GM19468 (cell line): ENCODE results near the gene RELN.

ENCODE experiments used
- ATAC-seq: cut with Tn5 transposase; IDR thresholded peaks from one replicate; pipeline ENCODE4 v1.9.1; 2021; ENCODE audit warnings: mild to moderate bottlenecking, moderate library complexity, moderate number of reproducible peaks; ENCODE audit not compliant: unreplicated experiment; ENCODE audit errors: extremely low read depth

RELN gene

DNA sequence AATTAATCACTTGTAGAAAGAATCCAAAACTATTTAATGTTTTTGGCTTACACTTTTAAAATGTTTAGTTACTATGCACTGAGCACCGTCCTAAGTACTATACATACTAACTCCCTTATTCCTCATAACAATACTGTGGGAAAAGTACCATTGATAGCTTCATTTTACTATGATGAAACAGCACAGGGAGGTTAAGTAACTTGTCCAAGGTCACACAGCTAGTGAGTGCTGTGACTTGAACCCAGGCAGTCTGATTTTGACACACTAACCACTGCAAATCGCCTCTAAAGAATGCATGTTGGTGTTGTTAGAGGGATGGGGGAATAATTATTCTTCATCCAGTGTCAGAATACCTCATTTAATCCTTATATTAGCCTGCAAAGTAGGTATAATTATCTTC, 1.9 kb upstream of the RELN start:
- no peak for ATAC-seq

DNA sequence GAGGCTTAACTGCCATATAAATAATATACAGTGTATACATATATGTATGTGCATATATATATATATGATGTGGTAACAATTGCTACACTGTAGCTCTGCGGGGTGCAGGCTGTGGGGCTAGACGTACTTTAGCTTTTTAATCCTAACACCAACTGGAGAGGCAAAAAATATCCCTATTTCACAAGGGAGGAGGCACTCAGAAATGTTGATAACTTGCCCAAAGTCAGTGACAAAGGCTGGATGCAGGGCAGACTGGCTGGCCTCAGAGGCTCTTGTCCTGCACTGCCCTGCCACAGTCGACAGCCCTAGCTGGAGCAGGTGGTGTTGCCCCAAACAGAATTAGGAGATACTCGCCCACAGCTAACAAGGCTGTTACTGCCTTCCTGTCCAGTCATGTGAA, 1.5 kb upstream of the RELN start:
- no peak for ATAC-seq

DNA sequence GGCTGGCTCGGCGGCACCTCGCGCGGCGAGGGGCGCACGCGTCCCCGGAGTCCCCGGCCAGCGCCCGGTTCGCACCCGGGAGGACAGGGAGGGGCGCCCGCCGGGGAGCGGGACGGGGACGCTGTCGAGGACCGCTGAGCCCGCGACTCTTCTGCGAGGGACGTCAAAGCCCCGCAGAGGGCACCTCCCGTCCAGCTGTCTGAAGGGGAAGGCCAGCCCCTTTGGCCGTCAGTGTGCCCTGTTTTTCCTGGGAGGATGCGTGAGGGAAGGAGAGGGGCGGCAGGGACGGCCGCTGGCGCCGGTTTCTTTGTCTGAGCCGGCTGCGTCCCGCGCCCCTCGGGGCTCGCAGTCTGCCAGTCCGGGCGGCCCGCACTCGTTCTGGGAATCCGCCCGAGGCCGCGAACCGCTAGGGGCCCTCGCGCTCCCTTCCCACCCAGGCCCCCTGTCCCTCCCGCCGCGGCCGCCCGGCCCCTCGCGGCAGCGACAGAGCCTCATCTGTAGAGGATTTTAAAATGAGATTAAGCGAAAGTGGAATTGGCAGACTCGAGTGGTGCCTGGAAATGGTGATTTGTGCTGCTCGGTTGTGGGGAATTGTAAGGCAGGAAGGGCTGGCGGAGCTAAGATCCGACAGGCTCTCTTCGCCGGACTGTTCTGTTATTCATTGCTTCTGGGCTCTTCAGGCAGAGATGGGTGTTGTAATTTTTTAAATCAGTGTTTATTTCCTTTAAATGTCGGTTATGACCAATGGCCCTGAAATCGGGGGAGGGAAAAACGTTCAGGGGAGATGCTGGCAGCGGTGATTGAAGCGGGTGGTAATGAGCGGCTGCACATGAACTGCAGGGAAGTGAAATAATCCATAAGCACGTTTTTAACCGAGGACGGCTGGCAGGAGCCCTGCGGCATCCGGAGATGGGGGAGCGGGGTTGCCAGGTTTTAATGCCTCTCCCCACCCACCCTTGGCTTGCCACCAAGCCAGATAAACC, 618 bp upstream of the RELN start:
- ATAC-seq, result no peak

DNA sequence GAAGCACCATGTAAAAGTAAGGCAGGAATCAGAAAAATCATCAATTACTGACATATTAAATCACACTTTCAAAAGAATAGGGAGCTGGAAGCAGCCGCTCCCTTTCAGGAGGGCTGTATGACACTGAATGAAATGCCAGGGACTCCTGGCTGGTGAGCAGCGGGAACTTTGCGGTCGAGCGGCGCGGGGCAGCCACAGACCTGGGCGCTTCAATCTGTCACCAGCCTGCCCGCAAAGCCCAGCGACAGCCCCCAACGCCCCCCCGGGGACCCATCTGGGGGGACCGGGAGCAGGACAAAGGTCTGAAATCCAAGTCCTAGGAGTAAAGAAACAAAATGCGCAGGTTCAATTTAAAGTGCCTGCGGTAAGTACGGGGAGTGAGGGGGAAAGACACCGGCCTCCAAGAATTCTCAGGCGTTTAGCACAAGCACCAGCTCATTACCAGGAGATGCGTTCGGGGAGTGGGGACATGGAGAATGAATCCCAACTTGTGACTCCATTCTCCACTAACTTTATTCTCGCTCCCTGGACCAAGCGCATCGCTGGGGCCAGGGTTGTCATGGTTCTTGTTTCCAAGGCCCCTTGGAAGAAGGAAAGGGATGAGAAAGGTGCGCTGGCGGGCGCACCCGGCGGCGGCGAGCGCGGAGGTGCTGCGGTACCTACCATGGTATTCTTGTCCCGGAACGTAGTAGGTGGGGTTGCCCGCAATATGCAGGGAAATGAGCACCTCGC, 824 bp downstream of the RELN start:
- ATAC-seq, result no peak

DNA sequence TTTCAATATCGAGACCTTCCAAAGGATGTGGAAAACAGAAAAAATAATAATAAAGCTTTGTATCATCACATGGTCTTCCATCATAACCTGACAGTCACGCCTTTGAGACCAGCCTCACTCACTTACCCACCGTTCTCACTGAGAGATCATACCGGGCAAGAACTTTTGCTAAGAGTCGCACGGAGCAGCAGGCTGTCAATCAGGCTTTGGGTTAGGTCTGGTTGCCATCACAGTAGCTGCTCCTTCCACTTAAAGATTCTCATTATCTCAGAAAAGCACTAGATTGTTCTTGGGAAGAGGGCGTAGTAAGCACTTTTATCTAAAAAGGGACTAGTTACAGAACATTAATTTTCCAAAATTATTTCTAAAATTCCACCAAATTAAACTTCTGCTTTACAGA, 2.0 kb downstream of the RELN start:
- ATAC-seq, result no peak

DNA sequence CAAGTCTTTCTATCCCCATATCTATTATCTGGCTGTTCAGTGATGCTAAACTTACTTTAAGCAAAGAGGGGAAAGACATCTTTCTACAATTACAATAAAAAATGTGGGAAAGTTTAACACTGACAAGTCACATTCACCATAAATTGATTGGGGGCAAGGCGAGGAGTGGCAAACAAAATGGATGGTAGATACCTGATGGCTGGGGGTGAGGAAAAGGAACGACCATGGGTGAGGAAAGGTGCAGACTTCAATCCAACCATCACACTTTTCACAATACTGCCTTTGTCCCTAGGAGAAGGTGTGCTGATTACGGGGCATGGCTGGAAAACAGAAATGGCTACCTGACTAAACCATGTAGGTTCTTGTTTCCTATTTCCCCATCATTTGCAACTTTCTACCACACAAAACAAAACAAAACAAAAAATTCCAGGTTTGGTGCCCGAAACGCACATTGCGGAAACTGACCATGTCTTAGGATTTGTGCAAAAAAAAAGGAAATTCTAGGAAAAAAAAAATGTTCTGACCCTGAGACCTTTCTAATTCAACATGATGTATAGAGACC, 3.8 kb downstream of the RELN start:
- ATAC-seq, result no peak

DNA sequence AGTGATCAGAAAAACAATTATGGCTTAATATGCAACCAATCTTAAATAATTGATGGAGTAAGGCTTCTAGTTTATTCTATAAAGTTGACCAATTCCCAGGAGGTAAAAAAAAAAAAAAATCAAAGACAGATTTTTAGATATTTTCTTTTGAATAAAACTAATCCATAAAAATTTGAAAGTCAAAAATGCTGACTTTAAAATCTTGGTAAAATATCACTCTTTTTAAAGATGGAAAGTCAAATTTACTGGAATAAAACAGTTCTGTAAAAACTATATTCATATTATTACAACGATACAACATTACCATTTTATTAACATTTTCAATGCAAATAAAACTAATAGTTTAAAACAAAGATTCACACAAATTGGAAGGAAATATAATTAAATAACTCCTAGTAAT, 5.4 kb downstream of the RELN start:
- no peak for ATAC-seq

DNA sequence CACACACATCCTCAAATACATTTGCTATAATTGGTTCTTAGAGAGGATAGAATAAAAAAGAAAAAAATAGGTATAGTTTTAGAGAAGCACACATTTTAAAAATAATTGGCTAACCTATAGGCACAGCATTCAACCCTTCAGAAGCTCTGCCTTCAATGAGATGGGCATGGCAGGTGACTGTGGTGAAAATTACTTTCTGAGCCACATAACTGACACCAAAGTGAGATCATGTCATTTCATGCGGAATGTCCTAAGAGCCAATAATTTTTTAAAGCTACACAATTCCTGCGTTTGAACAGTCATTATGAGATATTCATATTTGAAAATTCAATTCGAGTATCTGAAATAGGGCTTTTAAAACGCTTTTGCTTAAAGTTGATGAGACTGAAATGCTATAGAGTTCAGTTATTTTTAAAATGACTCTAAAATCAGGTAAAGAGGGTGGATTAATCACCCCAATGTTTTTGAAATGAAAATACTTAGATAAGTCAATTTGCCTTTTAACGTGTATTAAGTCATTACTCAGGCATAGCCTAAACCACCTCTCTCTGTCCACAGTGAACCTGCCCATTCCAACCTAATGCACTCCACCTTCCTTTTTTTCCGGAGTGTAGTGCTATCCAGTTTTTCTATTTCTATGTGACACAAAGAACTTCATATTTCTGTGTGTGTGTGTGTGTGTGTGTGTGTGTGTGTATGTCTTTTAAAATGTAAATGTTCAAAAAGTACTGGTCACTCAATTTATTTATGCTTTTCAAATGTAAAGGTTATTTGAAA, 6.1 kb downstream of the RELN start:
- ATAC-seq, result no peak

DNA sequence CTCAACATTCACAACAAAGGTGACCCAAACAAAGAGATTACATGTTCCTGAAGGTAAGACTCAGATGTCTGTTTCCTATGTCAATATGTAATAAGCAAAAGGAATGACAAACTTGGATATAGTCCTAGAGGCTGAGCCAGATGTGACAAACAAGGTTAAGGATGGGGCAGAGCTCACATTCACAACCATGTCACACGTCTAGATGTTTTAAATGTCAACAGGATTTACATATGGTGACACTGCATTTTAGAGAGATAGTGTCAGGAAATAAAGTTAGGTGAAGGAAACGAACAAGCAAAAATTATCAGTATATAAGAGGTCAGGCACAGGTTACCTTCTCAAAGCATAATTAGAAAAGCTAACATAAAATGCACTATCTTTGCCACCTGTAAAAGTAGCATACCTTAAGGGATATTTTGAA, 8.4 kb downstream of the RELN start:
- no peak for ATAC-seq

DNA sequence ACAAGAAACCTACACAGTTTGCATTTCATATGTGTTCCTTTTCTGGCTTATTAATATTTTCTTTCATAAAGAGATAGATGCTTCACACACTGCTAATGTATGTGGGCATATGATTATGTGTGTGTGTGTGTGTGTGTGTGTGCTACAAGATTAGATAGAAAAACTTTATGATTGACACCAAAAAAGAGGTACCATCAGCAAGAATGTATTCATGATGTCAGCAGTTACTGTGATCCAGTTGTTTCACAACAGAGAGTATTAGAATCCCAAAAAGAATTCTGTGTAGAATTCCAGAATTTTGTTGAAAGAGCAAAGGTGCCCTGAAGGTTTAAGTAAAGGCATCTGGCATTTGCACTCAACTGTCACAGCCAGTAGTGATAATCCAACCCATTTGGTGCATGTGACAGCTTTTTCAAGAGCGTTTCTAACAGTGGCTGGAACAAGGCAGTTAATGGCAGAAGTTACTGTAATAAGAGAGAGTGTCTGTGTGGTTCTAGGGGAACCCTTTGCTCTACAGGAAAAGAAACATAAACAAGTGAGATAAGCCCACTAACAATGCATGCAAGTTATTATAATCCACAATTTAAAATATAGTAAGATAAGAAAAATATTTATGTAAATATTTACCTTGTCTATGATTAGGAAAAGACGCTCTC, 16.6 kb downstream of the RELN start:
- no peak for ATAC-seq

DNA sequence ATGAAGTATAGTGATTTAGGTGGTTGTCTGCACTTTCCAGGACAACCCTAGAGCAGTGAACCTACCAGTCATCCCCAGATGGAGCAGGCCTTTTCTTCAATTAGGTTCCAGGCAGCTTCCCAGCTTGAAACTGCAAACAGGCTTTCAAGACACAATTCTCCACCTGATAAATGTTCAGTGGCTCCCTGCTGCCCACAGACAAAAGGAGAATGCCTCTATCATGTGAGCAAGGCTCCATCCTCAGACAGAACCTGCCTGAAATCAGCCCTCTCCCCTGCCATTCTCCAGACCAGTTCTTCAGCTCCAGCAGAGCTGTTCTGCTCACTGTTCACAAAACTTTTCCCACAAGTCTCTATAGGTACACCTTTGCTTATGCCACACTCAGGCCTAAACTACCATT, 22.1 kb downstream of the RELN start:
- ATAC-seq, result no peak

DNA sequence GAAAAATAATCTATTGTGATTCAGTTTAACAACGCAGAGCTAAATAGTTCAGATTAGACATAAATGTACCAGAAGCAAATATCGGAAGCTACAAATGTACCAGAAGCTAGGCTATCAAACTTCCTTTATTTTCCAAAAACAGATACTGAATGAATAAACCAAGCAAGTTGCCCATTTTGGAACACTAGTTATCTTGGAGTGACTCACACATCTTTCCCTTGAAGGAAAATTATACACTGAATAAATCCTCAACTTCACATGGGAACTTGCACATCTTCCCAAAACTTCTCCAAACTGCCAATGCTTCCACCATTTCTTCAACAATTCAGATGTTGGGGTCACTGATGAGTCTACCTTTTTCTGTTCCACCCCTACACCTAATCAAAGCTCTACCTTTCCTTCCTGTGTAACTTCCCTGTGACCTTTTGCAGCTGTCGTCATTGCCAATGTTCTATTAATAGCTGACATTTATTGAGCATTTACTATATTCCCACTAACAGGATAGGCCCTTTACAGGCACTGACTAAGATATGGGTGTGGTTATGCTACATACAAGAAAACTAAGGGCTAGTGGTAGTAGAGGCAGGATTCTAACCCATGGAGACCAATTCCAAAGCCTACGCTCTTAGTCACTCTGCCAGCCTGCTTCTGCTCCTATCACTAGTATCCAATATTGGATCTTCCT, 22.7 kb downstream of the RELN start:
- no peak for ATAC-seq

DNA sequence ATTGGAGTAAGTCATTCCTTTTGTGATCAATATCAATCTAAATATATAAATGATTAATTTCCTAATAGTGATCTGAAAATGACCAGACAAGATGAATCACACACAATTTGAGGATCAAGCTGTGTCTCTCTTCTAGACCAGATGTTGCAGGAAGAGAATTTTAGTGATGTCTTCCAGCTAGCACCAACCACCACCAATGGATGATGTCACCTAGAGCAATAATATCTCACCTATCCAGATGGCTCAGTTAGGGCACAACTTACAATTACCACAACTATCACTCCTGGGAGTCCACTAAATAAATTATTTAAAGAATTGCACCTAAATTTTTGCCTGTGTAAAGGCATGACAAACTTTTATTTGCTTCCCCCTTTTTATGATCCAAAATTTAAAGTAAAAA, 25.2 kb downstream of the RELN start:
- ATAC-seq, result no peak

DNA sequence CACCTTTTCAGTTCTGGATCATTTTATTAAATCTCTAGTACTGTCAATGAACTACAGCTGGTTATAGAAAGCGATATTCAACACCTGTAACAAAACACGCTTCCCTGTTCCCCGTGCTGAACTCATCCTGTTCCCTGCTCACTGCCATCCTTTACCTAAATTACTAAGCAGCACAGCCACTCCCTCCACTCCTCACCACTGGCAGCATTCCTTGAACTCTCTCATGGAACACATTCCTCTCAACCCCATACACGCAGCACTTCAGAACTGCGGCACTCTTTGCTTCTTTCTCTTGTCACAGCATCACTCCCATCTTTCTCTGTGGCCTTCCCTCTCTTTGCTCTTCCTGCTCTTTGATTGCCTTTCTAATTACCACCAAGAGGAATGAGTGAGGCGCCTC, 27.4 kb downstream of the RELN start:
- no peak for ATAC-seq

DNA sequence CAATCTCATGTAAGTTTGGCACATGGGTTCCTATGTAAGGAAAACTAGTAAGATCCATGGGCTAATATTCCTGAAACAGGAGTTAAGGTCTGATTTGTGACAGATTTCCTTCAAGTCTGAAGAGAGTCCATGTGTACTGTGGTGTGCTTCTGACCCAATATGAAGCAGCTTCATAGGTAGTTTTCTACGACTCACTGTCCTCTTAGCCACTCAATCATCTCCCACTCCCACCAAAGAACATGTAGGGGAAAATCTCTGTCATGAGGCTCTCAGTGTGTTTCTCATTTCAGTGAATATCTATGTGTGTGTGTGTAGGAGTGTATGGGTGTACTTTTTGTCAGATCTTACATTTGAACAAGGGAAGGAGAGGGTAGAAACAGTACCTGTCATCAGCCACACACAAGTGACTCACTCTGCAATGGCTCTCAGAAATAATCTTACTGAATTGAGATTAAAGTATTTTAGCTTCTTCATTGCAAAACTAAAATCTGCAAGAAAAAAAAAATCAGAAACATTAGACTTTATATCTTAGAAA, 31.1 kb downstream of the RELN start:
- no peak for ATAC-seq

DNA sequence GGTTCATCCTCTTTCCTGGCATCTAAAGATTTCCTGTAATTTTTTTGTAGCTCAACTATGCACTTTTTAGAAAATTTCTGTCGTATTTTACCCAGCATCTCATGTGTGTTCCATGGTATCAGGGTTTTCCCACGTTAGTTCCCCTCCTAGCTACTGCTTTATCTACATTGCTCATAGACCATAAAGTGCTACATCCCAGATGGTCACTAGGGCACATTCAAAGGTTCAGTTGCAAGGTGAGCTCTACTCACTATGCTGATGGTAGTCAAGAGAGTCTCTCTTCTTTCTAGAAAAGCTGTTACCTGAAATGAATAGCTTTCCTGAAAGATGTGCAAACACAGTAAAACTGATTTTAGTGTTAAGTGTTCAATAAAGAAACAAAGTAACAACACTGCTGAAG, 33.5 kb downstream of the RELN start:
- ATAC-seq, result no peak

DNA sequence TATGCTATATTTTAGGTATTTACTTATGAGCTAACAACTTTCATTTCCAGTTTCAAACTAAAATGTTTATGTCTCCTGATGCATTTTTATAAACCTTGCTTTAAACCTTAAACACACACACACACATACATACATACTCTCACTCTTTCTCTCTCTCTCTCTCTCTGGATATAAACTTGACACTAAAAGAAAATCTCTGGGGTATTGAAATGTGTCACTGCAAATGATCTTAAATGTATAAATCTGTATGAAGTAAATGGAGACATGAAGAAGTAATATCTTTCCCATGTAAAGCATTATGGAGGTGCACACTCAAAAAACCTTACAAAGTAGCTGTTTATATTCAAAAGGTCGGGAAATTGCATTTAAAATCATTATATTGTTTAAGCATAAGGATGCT, 37.0 kb downstream of the RELN start:
- ATAC-seq, result no peak

DNA sequence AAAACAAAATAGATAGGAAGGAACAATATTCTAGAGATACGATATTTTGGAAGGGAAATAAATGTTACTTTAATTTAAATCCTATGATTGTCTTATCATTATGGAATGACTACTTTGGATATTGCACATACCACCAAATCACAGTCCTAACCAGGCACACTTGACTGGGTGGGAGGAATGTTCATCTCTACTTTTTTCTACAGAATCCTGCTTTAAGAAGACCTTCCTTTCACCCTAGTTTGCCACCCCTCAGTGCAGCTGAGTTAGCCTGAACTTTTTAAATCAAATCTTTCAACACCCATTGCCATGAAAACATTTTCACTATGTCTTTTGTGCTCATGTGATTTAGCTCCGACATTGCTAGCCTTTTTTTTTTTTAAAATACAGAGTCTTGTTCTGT, 38.1 kb downstream of the RELN start:
- no peak for ATAC-seq

DNA sequence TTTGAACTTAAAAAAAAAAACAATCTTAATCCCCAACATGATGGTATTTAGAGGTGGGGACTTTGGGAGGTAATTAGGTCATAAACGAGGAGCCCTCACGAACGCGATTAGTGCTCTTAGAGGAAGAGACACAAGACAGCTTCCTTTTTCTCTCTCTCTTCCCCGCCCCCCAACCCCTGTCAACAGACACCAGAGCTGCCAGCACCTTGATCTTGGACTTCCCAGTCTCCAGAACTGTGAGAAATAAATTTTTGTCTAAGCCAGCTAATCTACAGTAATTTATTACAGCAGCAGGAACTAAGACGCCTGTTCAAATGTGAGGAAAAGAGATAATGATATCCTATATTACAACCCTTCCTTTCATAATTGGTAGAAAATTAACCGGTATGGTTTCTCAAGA, 40.1 kb downstream of the RELN start:
- no peak for ATAC-seq
